MM.1S (cell line): Measurements from ENCODE around the gene MS4A14.

Source experiments
- DNase-seq: peaks from one replicate; pipeline ENCODE4 v3.0.0-alpha.2; 2015
- H2AFZ ChIP-seq: fragments of 300-600 bp; sonication (generic); 2 replicates; pipeline ENCODE4 v1.6.0; 2016; ENCODE audit warnings: antibody characterized with exemption, low read length
- H3F3A ChIP-seq: fragments of 300-600 bp; sonication (generic); 2 replicates; pipeline ENCODE4 v1.6.1; 2016; ENCODE audit warnings: mild to moderate bottlenecking, antibody characterized with exemption, low read length, moderate library complexity, mixed read lengths; ENCODE audit not compliant: insufficient read depth
- H3K27ac ChIP-seq: fragments of 300-600 bp; sonication (generic); 2 replicates; pipeline ENCODE4 v1.5.1; 2016; ENCODE audit warnings: mild to moderate bottlenecking, low read length
- H3K27me3 ChIP-seq: fragments of 300-600 bp; sonication (generic); replicated peaks from 2 replicates; pipeline ENCODE4 v1.6.0; 2016; ENCODE audit warnings: low read length; ENCODE audit not compliant: insufficient read depth
- H3K36me3 ChIP-seq: fragments of 300-600 bp; sonication (generic); replicated peaks from 2 replicates; pipeline ENCODE4 v1.6.1; 2016; ENCODE audit warnings: mild to moderate bottlenecking, low read length, mixed read lengths; ENCODE audit not compliant: insufficient read depth
- H3K4me1 ChIP-seq: fragments of 300-600 bp; sonication (generic); 2 replicates; pipeline ENCODE4 v1.6.1; 2016; ENCODE audit warnings: low read length, mixed read lengths
- H3K4me2 ChIP-seq: fragments of 300-600 bp; sonication (generic); 2 replicates; pipeline ENCODE4 v1.6.0; 2016; ENCODE audit warnings: low read depth, low read length
- H3K4me3 ChIP-seq: fragments of 300-600 bp; sonication (generic); 2 replicates; pipeline ENCODE4 v1.5.1; 2016; ENCODE audit warnings: low read length, mixed read lengths
- H3K79me2 ChIP-seq: fragments of 300-600 bp; sonication (generic); 2 replicates; pipeline ENCODE4 v1.6.1; 2016; ENCODE audit warnings: mixed run types, low read length, mixed read lengths
- H3K9ac ChIP-seq: fragments of 300-600 bp; sonication (generic); 2 replicates; pipeline ENCODE4 v1.6.1; 2016; ENCODE audit warnings: low read length, mixed read lengths
- H3K9me2 ChIP-seq: fragments of 300-600 bp; sonication (generic); replicated peaks from 2 replicates; pipeline ENCODE4 v1.6.1; 2016; ENCODE audit warnings: mild to moderate bottlenecking, low read length, mixed read lengths; ENCODE audit not compliant: insufficient read depth
- H3K9me3 ChIP-seq: fragments of 300-600 bp; sonication (generic); replicated peaks from 2 replicates; pipeline ENCODE4 v1.6.1; 2016; ENCODE audit warnings: mild to moderate bottlenecking, low read length, mixed read lengths; ENCODE audit not compliant: insufficient read depth
- H4K20me1 ChIP-seq: fragments of 300-600 bp; sonication (generic); 2 replicates; pipeline ENCODE4 v1.6.1; 2016; ENCODE audit warnings: mild to moderate bottlenecking, low read length, moderate library complexity, mixed read lengths; ENCODE audit not compliant: insufficient read depth
- CTCF ChIP-seq: fragments of 300-600 bp; sonication (generic); IDR thresholded peaks from 2 replicates; pipeline ENCODE4 v1.5.1; 2016; ENCODE audit warnings: antibody characterized with exemption, low read length, mixed read lengths
- EZH2 ChIP-seq: fragments of 300-600 bp; sonication (generic); optimal IDR thresholded peaks from 2 replicates; pipeline ENCODE3; 2017; ENCODE audit warnings: low read depth, mild to moderate bottlenecking, antibody characterized with exemption, low read length, mixed read lengths
- EZH2phosphoT487 ChIP-seq: fragments of 300-600 bp; sonication (generic); IDR thresholded peaks from 2 replicates; pipeline ENCODE4 v1.6.1; 2018; ENCODE audit warnings: antibody characterized with exemption, low read length

Gene MS4A14

GRCh38 chr11:60367896-60368295 is 28.4 kb upstream of the MS4A14 start:
- H3K9me3 ChIP-seq, result no peaks in the 10 kb centered on the region
- H3K36me3 ChIP-seq, result no peaks in the 10 kb centered on the region
- H3K9me2 ChIP-seq, result no peaks in the 10 kb centered on the region
- peaks cover 4% of the 10 kb centered on the region; the same call in 1 of the 2 replicates for H3K4me1 ChIP-seq
- H3K27me3 ChIP-seq, result peaks cover 5% of the 10 kb centered on the region; the same call in 1 of the 2 replicates
- no peak overlapping the region for H2AFZ ChIP-seq
- H3K9ac ChIP-seq, result no peak overlapping the region
- no peaks in the 10 kb centered on the region for H4K20me1 ChIP-seq
- H3K4me2 ChIP-seq, result no peak overlapping the region
- no peak for DNase-seq
- H3K4me3 ChIP-seq, result no peak overlapping the region
- TF ChIP-seq CTCF (no peak), EZH2 (no peak), EZH2phosphoT487 (no peak)
- 0 out of 2 replicates have a peak, but pooled peaks cover 8% of the 10 kb centered on the region for H3F3A ChIP-seq
- H3K79me2 ChIP-seq, result no peaks in the 10 kb centered on the region
- no peak overlapping the region for H3K27ac ChIP-seq

- Histone ChIP-seq H3K9me3 (no peaks in the 10 kb centered on the region), H3F3A (0 out of 2 replicates have a peak, but pooled peaks cover 8% of the 10 kb centered on the region), H2AFZ (no peak overlapping the region), H3K9ac (no peak overlapping the region), H3K4me3 (no peak overlapping the region), H3K79me2 (no peaks in the 10 kb centered on the region), H4K20me1 (no peaks in the 10 kb centered on the region), H3K27me3 (no peaks in the 10 kb centered on the region), H3K9me2 (no peaks in the 10 kb centered on the region), H3K27ac (no peak overlapping the region), H3K4me2 (no peak overlapping the region), H3K4me1 (peaks cover 4% of the 10 kb centered on the region; the same call in 1 of the 2 replicates), H3K36me3 (no peaks in the 10 kb centered on the region)
- TF ChIP-seq EZH2phosphoT487, result no peak
- no peak for TF ChIP-seq CTCF
- TF ChIP-seq EZH2, result no peak
- DNase-seq, result no peak
Measured at GRCh38 chr11:60370252-60370810, 25.9 kb upstream of the MS4A14 start.

- 0 out of 2 replicates have a peak, but pooled peaks cover 8% of the 10 kb centered on the region for H3F3A ChIP-seq
- no peak overlapping the region for H2AFZ ChIP-seq
- no peaks in the 10 kb centered on the region for H3K36me3 ChIP-seq
- H3K4me3 ChIP-seq, result no peak overlapping the region
- no peak overlapping the region for H3K27ac ChIP-seq
- no peak overlapping the region for H3K9ac ChIP-seq
- H3K4me2 ChIP-seq, result no peak overlapping the region
- no peaks in the 10 kb centered on the region for H3K9me2 ChIP-seq
- H3K4me1 ChIP-seq, result peaks cover 4% of the 10 kb centered on the region; the same call in 1 of the 2 replicates
- no peak for DNase-seq
- H3K79me2 ChIP-seq, result no peaks in the 10 kb centered on the region
- H3K9me3 ChIP-seq, result no peaks in the 10 kb centered on the region
- H3K27me3 ChIP-seq, result no peaks in the 10 kb centered on the region
- H4K20me1 ChIP-seq, result no peaks in the 10 kb centered on the region
- TF ChIP-seq EZH2phosphoT487 (no peak), EZH2 (no peak)
Measured at GRCh38 chr11:60370811-60371298, 25.4 kb upstream of the MS4A14 start.

- Histone ChIP-seq H3K9me2 (no peaks in the 10 kb centered on the region), H3K9me3 (no peaks in the 10 kb centered on the region), H3K79me2 (no peaks in the 10 kb centered on the region), H3K27ac (no peak overlapping the region), H3K36me3 (no peaks in the 10 kb centered on the region), H3K9ac (no peak overlapping the region), H3K4me3 (no peak overlapping the region), H3K27me3 (no peaks in the 10 kb centered on the region), H3F3A (0 out of 2 replicates have a peak, but pooled peaks cover 8% of the 10 kb centered on the region), H2AFZ (no peak overlapping the region), H3K4me2 (no peak overlapping the region), H4K20me1 (no peaks in the 10 kb centered on the region), H3K4me1 (peaks cover 4% of the 10 kb centered on the region; the same call in 1 of the 2 replicates)
- no peak for TF ChIP-seq CTCF
- TF ChIP-seq EZH2, result no peak
- TF ChIP-seq EZH2phosphoT487, result no peak
- no peak for DNase-seq
Measured at GRCh38 chr11:60371386-60371785, 24.9 kb upstream of the MS4A14 start.
